HepG2 (cell line): ENCODE measurements around the gene PDE9A. TPM values are rescaled to one million over a fixed set of nuclear protein-coding genes. Genes with fewer than 3 reads are reported as not detected.

Experiments used
- BRF2 ChIP-seq: sonication (generic); formaldehyde crosslinking; IDR thresholded peaks from 2 replicates; pipeline ENCODE4 v1.8.1; 2022; ENCODE audit warnings: mild to moderate bottlenecking, missing genetic modification reagents
- FOXP4 ChIP-seq: sonication (generic); formaldehyde crosslinking; IDR thresholded peaks from 2 replicates; pipeline ENCODE4 v1.4.0; 2020; ENCODE audit warnings: missing genetic modification reagents
- MAZ ChIP-seq, 2 experiments: sonication (generic) in 1 of 2; formaldehyde crosslinking in 1 of 2; IDR thresholded peaks; 2 replicates each; pipeline versions ENCODE4 v1.5.0 to v1.6.1; 2012 to 2020; ENCODE audit warnings: low read depth in 2 of 2, mild to moderate bottlenecking in 2 of 2, borderline replicate concordance in 1 of 2, improper control_type of control experiment in 1 of 2, low read length in 1 of 2, missing genetic modification reagents in 1 of 2, moderate library complexity in 1 of 2
- MED13 ChIP-seq: sonication (generic); formaldehyde crosslinking; IDR thresholded peaks from 2 replicates; pipeline ENCODE4 v1.5.0; 2020; ENCODE audit warnings: missing genetic modification reagents
- MYPOP ChIP-seq: sonication (generic); formaldehyde crosslinking; IDR thresholded peaks from 2 replicates; pipeline ENCODE4 v1.8.1; 2023; ENCODE audit warnings: mild to moderate bottlenecking, moderate library complexity, missing genetic modification reagents
- PRDM10 ChIP-seq: sonication (generic); formaldehyde crosslinking; IDR thresholded peaks from 2 replicates; pipeline ENCODE4 v1.4.0; 2020; ENCODE audit warnings: low read depth, missing genetic modification reagents
- SMARCC2 ChIP-seq: fragments of 450-650 bp; IDR thresholded peaks from 2 replicates; pipeline ENCODE4 v1.6.1; 2017; ENCODE audit warnings: antibody characterized with exemption, mild to moderate bottlenecking
- SNAPC2 ChIP-seq: sonication (generic); formaldehyde crosslinking; IDR thresholded peaks from 2 replicates; pipeline ENCODE4 v1.8.1; 2022; ENCODE audit warnings: mild to moderate bottlenecking, missing genetic modification reagents
- U2AF2 ChIP-seq: fragments of 200-400 bp; formaldehyde crosslinking; IDR thresholded peaks from 2 replicates; pipeline ENCODE4 v1.6.1; 2017; ENCODE audit warnings: low read depth, mild to moderate bottlenecking, low read length
- ZNF17 ChIP-seq: sonication (generic); formaldehyde crosslinking; IDR thresholded peaks from 2 replicates; pipeline ENCODE4 v1.5.0; 2020; ENCODE audit warnings: mild to moderate bottlenecking, missing genetic modification reagents
- ZNF317 ChIP-seq: sonication (generic); formaldehyde crosslinking; IDR thresholded peaks from 2 replicates; pipeline ENCODE4 v1.5.0; 2020; ENCODE audit warnings: mild to moderate bottlenecking, missing genetic modification reagents
- ZNF34 ChIP-seq: sonication (generic); formaldehyde crosslinking; IDR thresholded peaks from 2 replicates; pipeline ENCODE4 v1.4.0; 2020; ENCODE audit warnings: mild to moderate bottlenecking, missing genetic modification reagents, borderline replicate concordance
- ZNF780A ChIP-seq: sonication (generic); formaldehyde crosslinking; IDR thresholded peaks from 2 replicates; pipeline ENCODE4 v1.8.0; 2022; ENCODE audit warnings: mild to moderate bottlenecking, missing genetic modification reagents, moderate library complexity
- ZNF816 ChIP-seq: sonication (generic); formaldehyde crosslinking; IDR thresholded peaks from 2 replicates; pipeline ENCODE4 v1.8.0; 2022; ENCODE audit warnings: missing genetic modification reagents, mild to moderate bottlenecking, borderline replicate concordance
- ZUFSP ChIP-seq: sonication (generic); formaldehyde crosslinking; IDR thresholded peaks from 2 replicates; pipeline ENCODE4 v1.9.0; 2021; ENCODE audit warnings: missing genetic modification reagents, mild to moderate bottlenecking, borderline replicate concordance
- polyA plus RNA-seq, 8 experiments: library from polyadenylated mRNA; depleted of rRNA in 3 of 8; stranded (reverse) in 7 of 8; unstranded in 1 of 8; fragments of >200 nt; fragmentation: Illumina TruSeq in 4 of 8; extraction: Trizol in 4 of 8; gene quantifications; 2 replicates each; pipeline versions ENCODE4 v1.2.1 to v1.2.3, GENCODE V29; 2011 to 2016; ENCODE audit warnings: low read depth in 4 of 8, missing spikeins in 1 of 8, mixed read lengths in 1 of 8; ENCODE audit not compliant: insufficient read depth in 1 of 8
- total RNA-seq, 5 experiments: library from RNA; depleted of rRNA; stranded (reverse); fragments of >200 nt; fragmentation: Illumina TruSeq; extraction: Trizol; gene quantifications; 2 replicates each; pipeline ENCODE4 v1.2.3, GENCODE V29; 2016; ENCODE audit warnings: low read depth in 1 of 5
- TF ChIP-seq, protein P1 (sequence below): sonication (generic); formaldehyde crosslinking; IDR thresholded peaks from 2 replicates; pipeline ENCODE4 v1.5.1; 2020; ENCODE audit warnings: mild to moderate bottlenecking, missing genetic modification reagents, moderate library complexity

Gene PDE9A
- total and polyA plus RNA-seq, 2 of the 13 experiments (the other 11 are each of a cell fraction or from before 2014, with no cell fraction given), result 4.6 to 19.7 TPM

- TF ChIP-seq MYPOP (CRISPR knock-in tag) (no peak), MED13 (CRISPR knock-in tag) (no peak), U2AF2 (no peak), ZNF780A (CRISPR knock-in tag) (no peak), ZNF34 (CRISPR knock-in tag) (no peak), SNAPC2 (CRISPR knock-in tag) (no peak), ZUFSP (CRISPR knock-in tag) (no peak), FOXP4 (peak; percentile 23; the same call in 1 of the 2 replicates), BRF2 (CRISPR knock-in tag) (no peak), MAZ (IDR thresholded peaks at IDR 0.05; ENCODE audit: borderline replicate concordance, low read depth, low read length) (no peak), MAZ (CRISPR knock-in tag; IDR thresholded peaks at IDR 0.05; ENCODE audit: low read depth) (no peak), ZNF317 (CRISPR knock-in tag) (0 out of 2 replicates have a peak, but pooled peaks have one; percentile 35), ZNF816 (CRISPR knock-in tag) (no peak), PRDM10 (no peak), SMARCC2 (no peak), ZNF17 (CRISPR knock-in tag) (no peak)
- TF ChIP-seq, protein P1, sequence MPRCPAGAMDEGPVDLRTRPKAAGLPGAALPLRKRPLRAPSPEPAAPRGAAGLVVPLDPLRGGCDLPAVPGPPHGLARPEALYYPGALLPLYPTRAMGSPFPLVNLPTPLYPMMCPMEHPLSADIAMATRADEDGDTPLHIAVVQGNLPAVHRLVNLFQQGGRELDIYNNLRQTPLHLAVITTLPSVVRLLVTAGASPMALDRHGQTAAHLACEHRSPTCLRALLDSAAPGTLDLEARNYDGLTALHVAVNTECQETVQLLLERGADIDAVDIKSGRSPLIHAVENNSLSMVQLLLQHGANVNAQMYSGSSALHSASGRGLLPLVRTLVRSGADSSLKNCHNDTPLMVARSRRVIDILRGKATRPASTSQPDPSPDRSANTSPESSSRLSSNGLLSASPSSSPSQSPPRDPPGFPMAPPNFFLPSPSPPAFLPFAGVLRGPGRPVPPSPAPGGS (CRISPR knock-in tag), result no peak
These were observed 85.9 kb downstream of the PDE9A start (continued) for GRCh38 chr21:42739061-42739931.
